ENCODE data around the gene EEF1AKMT2. TPM values are rescaled to one million over a fixed set of nuclear protein-coding genes. Genes with fewer than 3 reads are reported as not detected.

Gene EEF1AKMT2
- total and polyA plus RNA-seq, 9 of the 15 experiments (the other 6 are each of a cell fraction or from before 2014, with no cell fraction given): 9.3 to 34.3 (median 23.7) TPM

- TF ChIP-seq, protein P1, sequence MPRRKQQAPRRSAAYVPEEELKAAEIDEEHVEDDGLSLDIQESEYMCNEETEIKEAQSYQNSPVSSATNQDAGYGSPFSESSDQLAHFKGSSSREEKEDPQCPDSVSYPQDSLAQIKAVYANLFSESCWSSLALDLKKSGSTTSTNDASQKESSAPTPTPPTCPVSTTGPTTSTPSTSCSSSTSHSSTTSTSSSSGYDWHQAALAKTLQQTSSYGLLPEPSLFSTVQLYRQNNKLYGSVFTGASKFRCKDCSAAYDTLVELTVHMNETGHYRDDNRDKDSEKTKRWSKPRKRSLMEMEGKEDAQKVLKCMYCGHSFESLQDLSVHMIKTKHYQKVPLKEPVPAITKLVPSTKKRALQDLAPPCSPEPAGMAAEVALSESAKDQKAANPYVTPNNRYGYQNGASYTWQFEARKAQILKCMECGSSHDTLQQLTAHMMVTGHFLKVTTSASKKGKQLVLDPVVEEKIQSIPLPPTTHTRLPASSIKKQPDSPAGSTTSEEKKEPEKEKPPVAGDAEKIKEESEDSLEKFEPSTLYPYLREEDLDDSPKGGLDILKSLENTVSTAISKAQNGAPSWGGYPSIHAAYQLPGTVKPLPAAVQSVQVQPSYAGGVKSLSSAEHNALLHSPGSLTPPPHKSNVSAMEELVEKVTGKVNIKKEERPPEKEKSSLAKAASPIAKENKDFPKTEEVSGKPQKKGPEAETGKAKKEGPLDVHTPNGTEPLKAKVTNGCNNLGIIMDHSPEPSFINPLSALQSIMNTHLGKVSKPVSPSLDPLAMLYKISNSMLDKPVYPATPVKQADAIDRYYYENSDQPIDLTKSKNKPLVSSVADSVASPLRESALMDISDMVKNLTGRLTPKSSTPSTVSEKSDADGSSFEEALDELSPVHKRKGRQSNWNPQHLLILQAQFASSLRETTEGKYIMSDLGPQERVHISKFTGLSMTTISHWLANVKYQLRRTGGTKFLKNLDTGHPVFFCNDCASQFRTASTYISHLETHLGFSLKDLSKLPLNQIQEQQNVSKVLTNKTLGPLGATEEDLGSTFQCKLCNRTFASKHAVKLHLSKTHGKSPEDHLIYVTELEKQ (CRISPR knock-in tag; IDR thresholded peaks at IDR 0.05): no peak
Observed at GRCh38 chr10:124717911-124718741, 73.6 kb downstream of the EEF1AKMT2 start (continued).

- WGBS (ENCODE audit: insufficient coverage, low coverage, missing lambda C conversion rate): 63% methylated on average over 9 of the region's 9 CpGs
- TF ChIP-seq PYGO2 (tag; IDR thresholded peaks at IDR 0.05): no peak
- TF ChIP-seq RB1 (IDR thresholded peaks at IDR 0.05; ENCODE audit: low read depth): no peak
- TF ChIP-seq, protein P2, sequence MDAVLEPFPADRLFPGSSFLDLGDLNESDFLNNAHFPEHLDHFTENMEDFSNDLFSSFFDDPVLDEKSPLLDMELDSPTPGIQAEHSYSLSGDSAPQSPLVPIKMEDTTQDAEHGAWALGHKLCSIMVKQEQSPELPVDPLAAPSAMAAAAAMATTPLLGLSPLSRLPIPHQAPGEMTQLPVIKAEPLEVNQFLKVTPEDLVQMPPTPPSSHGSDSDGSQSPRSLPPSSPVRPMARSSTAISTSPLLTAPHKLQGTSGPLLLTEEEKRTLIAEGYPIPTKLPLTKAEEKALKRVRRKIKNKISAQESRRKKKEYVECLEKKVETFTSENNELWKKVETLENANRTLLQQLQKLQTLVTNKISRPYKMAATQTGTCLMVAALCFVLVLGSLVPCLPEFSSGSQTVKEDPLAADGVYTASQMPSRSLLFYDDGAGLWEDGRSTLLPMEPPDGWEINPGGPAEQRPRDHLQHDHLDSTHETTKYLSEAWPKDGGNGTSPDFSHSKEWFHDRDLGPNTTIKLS (IDR thresholded peaks at IDR 0.05; ENCODE audit: borderline replicate concordance, low read depth): no peak
- no peak for TF ChIP-seq THRAP3 (IDR thresholded peaks at IDR 0.05; ENCODE audit: borderline replicate concordance)
- no peak for TF ChIP-seq ZNF449 (CRISPR knock-in tag; IDR thresholded peaks at IDR 0.05)
- no peak for TF ChIP-seq HNRNPK (IDR thresholded peaks at IDR 0.05; ENCODE audit: low read depth, low read length, poor library complexity, severe bottlenecking)
- TF ChIP-seq RCOR1 (IDR thresholded peaks at IDR 0.05; ENCODE audit: borderline replicate concordance in 1 of 2, low read depth in 2 of 2, low read length in 2 of 2): no peak
- TF ChIP-seq FOXP1 (CRISPR knock-in tag; IDR thresholded peaks at IDR 0.05): no peak
Observed at GRCh38 chr10:124717041-124717757, 74.5 kb downstream of the EEF1AKMT2 start.

More at GRCh38 chr10:124717041-124717757, 74.5 kb downstream of the EEF1AKMT2 start:
- H3K9me1 ChIP-seq (ENCODE audit: control insufficient read depth, insufficient read depth, low read length): no peaks in the 10 kb centered on the region
- in situ Hi-C loops (cut with MboI) (no loop called here), intact Hi-C loops (cut with micrococcal nuclease) (loop anchor here (2.0 kb wide), 1 partner anchor 128 kb away; no protein-coding TSS in a partner anchor)
- H3K27ac ChIP-seq (ENCODE audit: extremely low read depth, low read depth, low read length): peak overlapping the region; percentile 83; the same call in 1 of the 3 replicates
- no peaks in the 10 kb centered on the region for H3K9me3 ChIP-seq (replicated peaks; ENCODE audit: control insufficient read depth, insufficient read depth, low read depth, low read length)
- no TSS peak for BruUV-seq (replicated peaks)
- POLR2A ChIA-PET: interaction anchor here (0.5 to 3.1 kb wide), 16 partner anchors 8 to 139 kb away, joined by 3 to 14 read pairs (median 4); no protein-coding TSS in a partner anchor
- peaks cover 9% of the 10 kb centered on the region; the same call in 1 of the 2 replicates for H4K20me1 ChIP-seq (replicated peaks; ENCODE audit: control insufficient read depth, insufficient read depth, low read length)
- H3K79me2 ChIP-seq (ENCODE audit: control insufficient read depth, insufficient read depth, low read length): peaks cover 45% of the 10 kb centered on the region
- no peak overlapping the region for H3K4me3 ChIP-seq
- peak overlapping the region in 1 of 2 experiments; percentile 24; a peak in 1 of 4 replicates for H3K9ac ChIP-seq (ENCODE audit: insufficient read depth in 1 of 2, low read depth in 2 of 2, low read length in 2 of 2)
- no peaks in the 10 kb centered on the region for H3K27me3 ChIP-seq (ENCODE audit: control insufficient read depth in 2 of 2, insufficient read depth in 2 of 2, low read length in 2 of 2)
- no peak for DNase-seq (ENCODE audit: extremely low read depth in 1 of 4, low spot score in 3 of 4)
- no peak for FAIRE-seq
- H3K4me1 ChIP-seq (replicated peaks in 1 of 2; ENCODE audit: control insufficient read depth in 2 of 2, insufficient read depth in 2 of 2, low read length in 2 of 2): peaks cover 32 to 35% of the 10 kb centered on the region in 2 experiments
- peaks cover 19% of the 10 kb centered on the region; the same call in 2 of the 3 replicates for H3K36me3 ChIP-seq (ENCODE audit: control insufficient read depth, insufficient read depth, low read length)
- no peak overlapping the region for H2AFZ ChIP-seq (ENCODE audit: low read depth, low read length)
- CTCF ChIA-PET (ENCODE audit: low intra/inter-chr PET ratio): no interaction called here
- ATAC-seq: peak; percentile 3; the same call in 1 of the 3 replicates
- H3K4me2 ChIP-seq (ENCODE audit: insufficient read depth, low read length): peak overlapping the region; percentile 75
